ENCODE data around the gene ESR2. TPM values are rescaled to one million over a fixed set of nuclear protein-coding genes. Genes with fewer than 3 reads are reported as not detected.

The ESR2 gene
- polyA plus RNA-seq, 3 donors = 0.04 TPM; not detected in 2

DNA sequence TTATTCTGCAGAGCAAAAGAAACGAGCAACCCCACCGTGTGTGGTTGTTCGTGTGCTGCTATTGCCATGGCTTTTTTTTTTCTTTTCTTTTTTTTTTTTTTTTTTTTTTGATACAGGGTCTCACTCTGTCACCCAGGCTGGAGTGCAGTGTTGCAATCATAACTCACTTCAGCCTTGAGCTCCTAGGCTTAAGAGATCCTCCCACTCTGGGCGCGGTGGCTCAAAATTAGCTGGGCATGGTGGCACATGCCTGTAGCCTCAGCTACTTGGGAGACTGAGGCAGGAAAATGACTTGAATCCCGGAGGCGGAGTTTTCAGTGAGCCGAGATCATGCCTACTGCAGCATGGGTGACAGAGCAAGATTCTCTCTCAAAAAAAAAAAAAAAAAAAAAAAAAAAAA lies 144.2 kb downstream of the ESR2 start:
- H3K4me1 Mint-ChIP-seq = no peaks in the 10 kb centered on the region
- Histone ChIP-seq H3K9me3 (replicated peaks in 1 of 2; ENCODE audit: control insufficient read depth in 1 of 2, insufficient read depth in 1 of 2, low read length in 2 of 2) (no peaks in the 10 kb centered on the region), H3K27me3 (ENCODE audit: control insufficient read depth in 2 of 2, insufficient read depth in 2 of 2, low read length in 2 of 2) (no peaks in the 10 kb centered on the region), H3K4me1 (ENCODE audit: control insufficient read depth in 1 of 2, insufficient read depth in 2 of 2, low read length in 2 of 2) (no peaks in the 10 kb centered on the region), H2AFZ (ENCODE audit: insufficient read depth, low read depth, low read length, poor library complexity, severe bottlenecking) (no peak overlapping the region), H4K20me1 (ENCODE audit: insufficient read depth, low read length) (no peaks in the 10 kb centered on the region), H3K27ac (ENCODE audit: low read depth in 1 of 2, low read length in 2 of 2) (no peak overlapping the region), H3K4me2 (replicated peaks; ENCODE audit: extremely low read depth, low read length, poor library complexity, severe bottlenecking) (no peak overlapping the region), H3K79me2 (ENCODE audit: insufficient read depth, low read length) (no peaks in the 10 kb centered on the region), H3K36me3 (replicated peaks in 1 of 2; ENCODE audit: control insufficient read depth in 1 of 2, insufficient read depth in 2 of 2, low read length in 2 of 2) (no peaks in the 10 kb centered on the region), H3K4me3 (replicated peaks in 1 of 3; ENCODE audit: low read depth in 2 of 3, low read length in 3 of 3) (no peak overlapping the region), H3K9ac (ENCODE audit: insufficient read depth, low read length, poor library complexity, severe bottlenecking) (no peak overlapping the region)
- DNase-seq = no peak
- no peak overlapping the region for H3K4me3 Mint-ChIP-seq
- H3K27ac Mint-ChIP-seq = no peak overlapping the region
- peaks cover 0 to 7% (median 3%) of the 10 kb centered on the region in 3 donors for H3K27me3 Mint-ChIP-seq (ENCODE audit: low read depth in 3 of 3)
- WGBS (ENCODE audit: insufficient coverage) = no CpG with 5 or more reads among the region's 8 CpGs
- H3K36me3 Mint-ChIP-seq = no peaks in the 10 kb centered on the region
- TF ChIP-seq, protein P1, sequence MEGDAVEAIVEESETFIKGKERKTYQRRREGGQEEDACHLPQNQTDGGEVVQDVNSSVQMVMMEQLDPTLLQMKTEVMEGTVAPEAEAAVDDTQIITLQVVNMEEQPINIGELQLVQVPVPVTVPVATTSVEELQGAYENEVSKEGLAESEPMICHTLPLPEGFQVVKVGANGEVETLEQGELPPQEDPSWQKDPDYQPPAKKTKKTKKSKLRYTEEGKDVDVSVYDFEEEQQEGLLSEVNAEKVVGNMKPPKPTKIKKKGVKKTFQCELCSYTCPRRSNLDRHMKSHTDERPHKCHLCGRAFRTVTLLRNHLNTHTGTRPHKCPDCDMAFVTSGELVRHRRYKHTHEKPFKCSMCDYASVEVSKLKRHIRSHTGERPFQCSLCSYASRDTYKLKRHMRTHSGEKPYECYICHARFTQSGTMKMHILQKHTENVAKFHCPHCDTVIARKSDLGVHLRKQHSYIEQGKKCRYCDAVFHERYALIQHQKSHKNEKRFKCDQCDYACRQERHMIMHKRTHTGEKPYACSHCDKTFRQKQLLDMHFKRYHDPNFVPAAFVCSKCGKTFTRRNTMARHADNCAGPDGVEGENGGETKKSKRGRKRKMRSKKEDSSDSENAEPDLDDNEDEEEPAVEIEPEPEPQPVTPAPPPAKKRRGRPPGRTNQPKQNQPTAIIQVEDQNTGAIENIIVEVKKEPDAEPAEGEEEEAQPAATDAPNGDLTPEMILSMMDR (IDR thresholded peaks at IDR 0.05) = no peak
- H3K9me3 Mint-ChIP-seq = no peaks in the 10 kb centered on the region
- intact Hi-C loops (cut with micrococcal nuclease) = no loop called here

DNA sequence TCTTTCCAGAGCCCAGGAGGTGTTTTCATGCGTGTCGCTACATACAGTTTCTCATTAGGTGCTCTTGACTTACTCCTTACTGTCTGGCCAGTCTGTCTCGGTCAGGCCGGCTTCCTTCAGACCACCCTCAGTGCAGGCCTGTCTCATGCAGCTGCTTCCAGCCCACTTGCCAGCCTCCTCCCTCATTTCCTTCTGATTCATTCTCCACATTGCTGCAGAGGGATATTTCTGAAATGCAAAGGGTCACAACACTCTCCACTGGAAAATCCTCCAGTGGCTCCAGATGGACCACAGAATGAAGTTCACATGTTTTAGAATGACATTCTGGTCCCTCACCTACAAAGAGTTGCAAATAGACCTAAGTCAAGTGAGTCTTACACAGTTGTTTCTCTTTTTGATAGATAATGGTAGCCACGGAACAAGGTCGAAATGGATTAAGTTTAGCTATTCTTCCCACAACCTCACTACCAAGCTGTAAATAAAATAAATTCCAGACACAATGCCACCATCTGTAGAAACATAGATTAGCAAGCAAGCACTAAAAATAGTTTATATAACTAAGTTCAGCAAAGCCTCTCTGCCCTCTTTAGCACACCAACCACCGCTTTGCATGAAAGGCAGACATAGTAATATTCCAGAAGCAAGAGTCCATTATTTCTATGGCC lies 146.9 kb downstream of the ESR2 start:
- Histone ChIP-seq H3K9me3 (replicated peaks in 1 of 2; ENCODE audit: control insufficient read depth in 1 of 2, insufficient read depth in 1 of 2, low read length in 2 of 2) (no peaks in the 10 kb centered on the region), H3K9ac (ENCODE audit: insufficient read depth, low read length, poor library complexity, severe bottlenecking) (no peak overlapping the region), H4K20me1 (ENCODE audit: insufficient read depth, low read length) (no peaks in the 10 kb centered on the region), H3K4me3 (replicated peaks in 1 of 3; ENCODE audit: low read depth in 2 of 3, low read length in 3 of 3) (no peak overlapping the region), H3K36me3 (replicated peaks in 1 of 2; ENCODE audit: control insufficient read depth in 1 of 2, insufficient read depth in 2 of 2, low read length in 2 of 2) (no peaks in the 10 kb centered on the region), H3K4me2 (replicated peaks; ENCODE audit: extremely low read depth, low read length, poor library complexity, severe bottlenecking) (no peak overlapping the region), H2AFZ (ENCODE audit: insufficient read depth, low read depth, low read length, poor library complexity, severe bottlenecking) (no peak overlapping the region), H3K27me3 (ENCODE audit: control insufficient read depth in 2 of 2, insufficient read depth in 2 of 2, low read length in 2 of 2) (no peaks in the 10 kb centered on the region), H3K27ac (ENCODE audit: low read depth in 1 of 2, low read length in 2 of 2) (no peak overlapping the region), H3K79me2 (ENCODE audit: insufficient read depth, low read length) (no peaks in the 10 kb centered on the region), H3K4me1 (ENCODE audit: control insufficient read depth in 1 of 2, insufficient read depth in 2 of 2, low read length in 2 of 2) (no peaks in the 10 kb centered on the region)
- intact Hi-C loops (cut with micrococcal nuclease) = no loop called here
- Mint-ChIP-seq H3K4me3 (no peak overlapping the region), H3K36me3 (no peaks in the 10 kb centered on the region), H3K27me3 (ENCODE audit: low read depth in 3 of 3) (peaks cover 0 to 7% (median 3%) of the 10 kb centered on the region in 3 donors), H3K9me3 (no peaks in the 10 kb centered on the region), H3K4me1 (no peaks in the 10 kb centered on the region), H3K27ac (no peak overlapping the region)
- DNase-seq = no peak
- TF ChIP-seq, protein P1 (IDR thresholded peaks at IDR 0.05) = no peak
- 98% methylated on average over 4 of the region's 7 CpGs for WGBS (ENCODE audit: insufficient coverage)

Data from CD14-positive monocyte (primary cell).